Lower leg skin (tissue), 4 donors: Measurements from ENCODE around the gene CIB4. TPM values are rescaled to one million over a fixed set of nuclear protein-coding genes. Genes with fewer than 3 reads are reported as not detected.
"Not testable (repeated sequence)": the region's sequence is repeated elsewhere in the genome, so short reads cannot be mapped to it uniquely, and the experiment has no call there.

Source experiments
- DNase-seq, 2 donors: peaks; one replicate each; pipeline ENCODE4 v3.0.0-alpha.2; 2019; ENCODE audit warnings: low spot score in 2 of 2
- H3K4me3 ChIP-seq: fragments of 200-600 bp; sonication (generic); 2 replicates; pipeline ENCODE4 v1.5.1; 2017; ENCODE audit warnings: mild to moderate bottlenecking, low read depth; ENCODE audit not compliant: poor library complexity, severe bottlenecking
- CTCF ChIP-seq, 3 donors: fragments of 450-650 bp; IDR thresholded peaks; one replicate each; pipeline ENCODE4 v1.5.1; 2016; ENCODE audit warnings: antibody characterized with exemption in 3 of 3, mild to moderate bottlenecking in 3 of 3, moderate library complexity in 2 of 3
- POLR2A ChIP-seq, 2 donors: fragments of 450-650 bp; IDR thresholded peaks; one replicate each; pipeline ENCODE4 v1.6.1; 2016 to 2017; ENCODE audit warnings: antibody characterized with exemption in 2 of 2, mild to moderate bottlenecking in 1 of 2, moderate library complexity in 1 of 2
- WGBS, 2 donors: methylation state at CpG; one replicate each; pipeline ENCODE4 v1.1.5; 2018; 5-methylcytosine and 5-hydroxymethylcytosine counted together
- intact Hi-C: fragments of 100-400 bp; cut with DNase I; formaldehyde crosslinking; loops from one replicate; pipeline ENCODE4 v1.15.0; 2023; ENCODE audit warnings: low total_unique reads
- total RNA-seq, 4 donors: library from RNA; depleted of rRNA; stranded (reverse); fragments of >200 nt; gene quantifications; one replicate each; pipeline ENCODE4 v1.1.0, GENCODE V29; 2016

The CIB4 gene
- total RNA-seq, 4 donors from 2014 or later = not detected

GRCh38 chr2:26569216-26570082, 71.7 kb downstream of the CIB4 start:
- 82 to 84% methylated on average over 12 of the region's 12 CpGs for WGBS, 2 donors
- DNase-seq = peak in 1 of 2 donors; percentile 61
- intact Hi-C loops = loop anchor here (10.0 kb wide), 1 partner anchor 615 kb away; no protein-coding TSS in a partner anchor
- TF ChIP-seq POLR2A (IDR thresholded peaks at IDR 0.05) (no peak), CTCF (IDR thresholded peaks at IDR 0.05) (no peak)
- H3K4me3 ChIP-seq = no peak overlapping the region

- TF ChIP-seq POLR2A (IDR thresholded peaks at IDR 0.05) (no peak), CTCF (IDR thresholded peaks at IDR 0.05) (no peak)
- intact Hi-C loops = no loop called here
- WGBS, 2 donors = 83 to 88% methylated on average over 7 of the region's 7 CpGs
- no peak overlapping the region for H3K4me3 ChIP-seq
- peak in 1 of 2 donors; percentile 50 for DNase-seq
These were observed 72.9 kb downstream of the CIB4 start for GRCh38 chr2:26568076-26568890.

GRCh38 chr2:26567534-26567933, 73.6 kb downstream of the CIB4 start:
- no peak for TF ChIP-seq POLR2A (IDR thresholded peaks at IDR 0.05)
- no peak for TF ChIP-seq CTCF (IDR thresholded peaks at IDR 0.05)
- intact Hi-C loops = no loop called here
- 25 to 51% methylated on average over 2 to 3 of the region's 3 CpGs for WGBS, 2 donors
- DNase-seq = no peak
- no peak overlapping the region for H3K4me3 ChIP-seq

- intact Hi-C loops, H3K4me3 ChIP-seq: not testable (repeated sequence)
- 67 to 100% methylated on average over 1 of the region's 1 CpG for whole genome bisulfite sequencing, 2 donors
- peak in 1 of 2 donors; percentile 57 for DNase-seq
These were observed 74.4 kb downstream of the CIB4 start for GRCh38 chr2:26566731-26567130.

GRCh38 chr2:26566081-26566375, 75.1 kb downstream of the CIB4 start:
- 93 to 97% methylated on average over 4 to 6 of the region's 6 CpGs for WGBS, 2 donors
- DNase-seq = peak in 1 of 2 donors; percentile 81
- intact Hi-C loops = no loop called here
- TF ChIP-seq CTCF (IDR thresholded peaks at IDR 0.05) (no peak), POLR2A (IDR thresholded peaks at IDR 0.05) (no peak)
- H3K4me3 ChIP-seq = no peak overlapping the region

GRCh38 chr2:26564121-26564644, 77.0 kb downstream of the CIB4 start:
- 73 to 86% methylated on average over 3 of the region's 3 CpGs for WGBS, 2 donors
- no peak overlapping the region for H3K4me3 ChIP-seq
- TF ChIP-seq CTCF (IDR thresholded peaks at IDR 0.05) (no peak), POLR2A (IDR thresholded peaks at IDR 0.05) (no peak)
- intact Hi-C loops = no loop called here
- no peak for DNase-seq
